Measurements from ENCODE around the gene SUMO3.
"Not testable (repeated sequence)": the region's sequence is repeated elsewhere in the genome, so short reads cannot be mapped to it uniquely, and the experiment has no call there.

Gene SUMO3

GRCh38 chr21:44838951-44839350, 21.1 kb upstream of the SUMO3 start:
- no peak for DNase-seq
- no peaks in the 10 kb centered on the region for H3K36me3 Mint-ChIP-seq
- no peaks in the 10 kb centered on the region for H3K4me1 Mint-ChIP-seq
- H3K9me3 Mint-ChIP-seq = no peaks in the 10 kb centered on the region
- no peak overlapping the region for H3K27ac Mint-ChIP-seq
- CTCF ChIA-PET = no interaction called here
- H3K27me3 Mint-ChIP-seq = peaks cover 45% of the 10 kb centered on the region
- H3K4me3 Mint-ChIP-seq = no peak overlapping the region

- peaks cover 40% of the 10 kb centered on the region for H3K27me3 Mint-ChIP-seq
- no peak overlapping the region for H3K27ac Mint-ChIP-seq
- H3K36me3 Mint-ChIP-seq = no peaks in the 10 kb centered on the region
- no peak for DNase-seq
- CTCF ChIA-PET = no interaction called here
- H3K9me3 Mint-ChIP-seq = no peaks in the 10 kb centered on the region
- no peak overlapping the region for H3K4me3 Mint-ChIP-seq
- H3K4me1 Mint-ChIP-seq = no peaks in the 10 kb centered on the region
These were observed 20.4 kb upstream of the SUMO3 start for GRCh38 chr21:44838039-44838895.

GRCh38 chr21:44837537-44837936, 19.7 kb upstream of the SUMO3 start:
- peaks cover 33% of the 10 kb centered on the region for H3K27me3 Mint-ChIP-seq
- H3K4me3 Mint-ChIP-seq = no peak overlapping the region
- no peaks in the 10 kb centered on the region for H3K4me1 Mint-ChIP-seq
- H3K27ac Mint-ChIP-seq = no peak overlapping the region
- no peak for DNase-seq
- no peaks in the 10 kb centered on the region for H3K36me3 Mint-ChIP-seq
- CTCF ChIA-PET = no interaction called here
- no peaks in the 10 kb centered on the region for H3K9me3 Mint-ChIP-seq

DNA sequence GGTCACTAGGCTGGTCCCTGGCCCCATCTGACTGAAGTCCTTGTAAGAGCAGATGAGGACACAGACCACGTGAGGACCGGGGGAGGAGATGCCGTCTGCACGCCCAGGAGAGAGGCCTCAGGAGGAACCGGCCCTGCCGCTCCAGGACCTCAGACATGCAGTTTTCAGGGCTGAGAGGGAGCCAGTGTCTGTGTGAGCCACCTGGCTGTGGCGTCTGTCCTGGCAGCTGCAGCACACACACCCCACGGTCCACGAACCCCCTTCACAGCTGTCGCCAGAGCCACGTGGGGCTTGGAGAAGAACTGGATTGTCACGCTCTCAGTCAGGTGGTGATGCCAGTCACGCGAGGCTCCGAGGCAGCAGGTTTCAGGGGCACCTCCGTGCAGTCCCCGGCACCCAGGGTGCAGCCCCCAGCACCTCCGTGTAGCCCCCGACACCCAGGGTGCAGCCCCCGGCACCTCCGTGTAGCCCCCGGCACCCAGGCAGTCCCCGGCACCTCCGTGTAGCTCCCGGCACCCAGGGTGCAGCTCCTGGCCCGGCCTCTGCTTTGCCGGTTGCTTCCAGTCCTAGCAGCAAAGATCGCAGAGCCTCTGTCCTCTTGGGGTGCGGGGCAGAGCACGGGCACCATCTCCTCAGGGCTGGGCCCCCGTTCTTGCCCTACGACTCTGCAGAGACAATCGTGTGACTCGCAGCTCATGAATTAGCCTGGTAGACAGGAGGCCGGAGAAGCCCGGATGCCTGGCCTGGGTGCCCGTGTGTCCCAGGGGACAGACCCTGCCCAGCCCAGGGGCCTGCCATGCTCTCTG, 19.0 kb upstream of the SUMO3 start:
- Mint-ChIP-seq H3K36me3 (no peaks in the 10 kb centered on the region), H3K4me3 (no peak overlapping the region), H3K27me3 (peaks cover 26% of the 10 kb centered on the region), H3K4me1 (no peaks in the 10 kb centered on the region), H3K9me3 (no peaks in the 10 kb centered on the region), H3K27ac (no peak overlapping the region)
- CTCF ChIA-PET = no interaction called here
- DNase-seq = no peak

- Mint-ChIP-seq H3K4me3 (no peak overlapping the region), H3K27me3 (peaks cover 26% of the 10 kb centered on the region), H3K4me1 (peaks cover 1% of the 10 kb centered on the region), H3K36me3 (no peaks in the 10 kb centered on the region), H3K27ac (no peak overlapping the region), H3K9me3 (no peaks in the 10 kb centered on the region)
- CTCF ChIA-PET = no interaction called here
- DNase-seq = no peak
These were observed 18.4 kb upstream of the SUMO3 start for GRCh38 chr21:44836349-44836665.

DNA sequence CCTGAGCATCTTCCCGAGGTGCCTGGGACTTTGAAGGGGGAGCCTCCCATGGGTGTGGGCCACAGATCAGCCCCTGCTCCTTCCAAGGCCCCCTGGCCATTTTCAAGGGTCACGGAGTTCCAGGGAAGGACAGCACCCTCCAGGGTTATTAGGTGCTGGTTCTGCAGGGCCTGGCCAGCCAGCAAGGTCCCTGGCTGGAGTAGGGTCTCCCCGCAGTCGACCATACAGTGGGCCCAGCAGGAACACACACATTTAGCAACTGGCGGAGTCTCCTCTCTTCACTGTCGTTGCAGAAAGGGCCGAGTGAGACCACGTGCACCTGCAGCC, 17.7 kb upstream of the SUMO3 start:
- CTCF ChIA-PET = no interaction called here
- peaks cover 5% of the 10 kb centered on the region for H3K4me1 Mint-ChIP-seq
- H3K27ac Mint-ChIP-seq = no peak overlapping the region
- DNase-seq = no peak
- H3K27me3 Mint-ChIP-seq = peaks cover 20% of the 10 kb centered on the region
- no peaks in the 10 kb centered on the region for H3K9me3 Mint-ChIP-seq
- no peak overlapping the region for H3K4me3 Mint-ChIP-seq
- H3K36me3 Mint-ChIP-seq = no peaks in the 10 kb centered on the region

DNA sequence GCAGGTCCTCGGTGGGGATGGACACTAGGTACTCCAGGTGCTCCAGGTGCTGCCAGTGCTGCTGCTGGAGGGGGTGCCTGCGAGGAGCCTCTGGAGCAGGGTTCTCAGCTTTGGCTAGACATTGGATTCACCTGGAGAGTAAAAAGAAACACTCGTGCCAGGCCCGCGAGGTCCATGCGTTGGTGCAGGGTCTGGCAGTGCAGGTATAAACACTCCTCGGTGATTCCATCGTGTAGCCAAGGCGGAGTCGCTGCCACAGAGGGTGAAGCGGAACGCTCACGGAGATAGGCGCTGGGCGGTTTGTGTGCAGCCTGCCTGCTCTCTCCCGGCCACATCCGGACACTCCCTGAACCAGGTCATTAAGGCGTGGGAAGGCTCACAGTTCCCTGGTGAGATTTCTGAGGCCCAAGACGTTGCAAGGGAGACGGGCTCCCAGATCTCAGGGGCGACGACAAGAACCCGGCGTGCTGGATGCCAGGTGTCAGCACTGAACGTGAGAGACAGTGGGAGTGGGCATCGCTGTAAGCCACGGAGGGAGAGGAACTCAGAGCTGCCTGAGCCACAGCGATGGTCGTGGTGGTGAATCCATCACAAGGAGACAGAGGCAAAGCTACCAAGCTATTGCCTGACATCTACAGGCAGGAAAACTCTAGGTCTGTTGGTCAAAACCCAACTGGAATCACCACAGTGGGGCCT, 17.2 kb upstream of the SUMO3 start:
- CTCF ChIA-PET = no interaction called here
- no peaks in the 10 kb centered on the region for H3K36me3 Mint-ChIP-seq
- H3K4me1 Mint-ChIP-seq = peaks cover 5% of the 10 kb centered on the region
- no peak overlapping the region for H3K27ac Mint-ChIP-seq
- peaks cover 15% of the 10 kb centered on the region for H3K27me3 Mint-ChIP-seq
- no peak overlapping the region for H3K4me3 Mint-ChIP-seq
- DNase-seq = no peak
- peaks cover 2% of the 10 kb centered on the region for H3K9me3 Mint-ChIP-seq

DNA sequence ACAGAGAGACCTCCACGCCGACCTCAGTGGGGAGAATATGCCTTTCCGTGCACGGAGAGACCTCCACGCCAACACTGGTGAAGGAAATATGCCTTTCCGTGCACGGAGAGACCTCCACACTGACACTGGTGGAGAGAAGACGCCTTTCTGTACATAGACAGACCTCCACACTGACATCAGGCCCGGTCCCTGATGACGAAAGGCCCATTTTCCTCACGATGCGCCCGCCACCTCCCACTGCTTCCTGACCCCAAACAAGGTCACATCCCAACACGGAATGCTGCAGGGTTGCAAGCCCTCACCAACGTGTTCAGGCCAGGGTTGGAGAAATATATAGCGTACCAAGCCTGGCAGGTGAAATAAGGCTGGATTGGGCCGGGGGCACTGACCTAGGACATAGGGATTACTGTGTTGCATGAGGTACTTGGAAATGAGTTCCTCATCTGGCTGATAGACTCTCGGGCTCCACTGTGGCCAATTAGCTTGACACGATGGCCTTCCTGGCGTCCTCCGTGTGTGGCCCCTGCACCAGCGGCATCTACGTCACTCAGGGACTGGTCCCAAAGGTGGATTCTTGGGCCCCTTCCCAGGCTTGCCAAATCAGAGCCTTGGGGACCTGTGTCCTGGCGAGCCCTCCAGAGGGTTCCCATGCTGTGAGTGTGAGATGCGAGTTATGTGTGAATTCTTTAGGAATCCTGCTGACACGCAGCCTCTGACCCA, 16.5 kb upstream of the SUMO3 start:
- Mint-ChIP-seq H3K27me3 (peaks cover 21% of the 10 kb centered on the region), H3K4me3 (no peak overlapping the region), H3K9me3 (peaks cover 7% of the 10 kb centered on the region), H3K4me1 (peaks cover 5% of the 10 kb centered on the region), H3K27ac (no peak overlapping the region), H3K36me3 (no peaks in the 10 kb centered on the region)
- no peak for DNase-seq
- CTCF ChIA-PET = no interaction called here

GRCh38 chr21:44833663-44834062, 15.8 kb upstream of the SUMO3 start:
- DNase-seq = no peak
- Mint-ChIP-seq H3K4me3 (no peak overlapping the region), H3K4me1 (peaks cover 5% of the 10 kb centered on the region), H3K27me3 (peaks cover 25% of the 10 kb centered on the region), H3K9me3 (peaks cover 12% of the 10 kb centered on the region), H3K36me3 (no peaks in the 10 kb centered on the region), H3K27ac (no peak overlapping the region)
- CTCF ChIA-PET = no interaction called here

GRCh38 chr21:44832516-44833255, 14.8 kb upstream of the SUMO3 start:
- DNase-seq, H3K36me3 Mint-ChIP-seq, H3K4me3 Mint-ChIP-seq, H3K4me1 Mint-ChIP-seq, CTCF ChIA-PET, H3K27ac Mint-ChIP-seq: not testable (repeated sequence)
- Mint-ChIP-seq H3K9me3 (peaks cover 22% of the 10 kb centered on the region), H3K27me3 (peaks cover 34% of the 10 kb centered on the region)

DNA sequence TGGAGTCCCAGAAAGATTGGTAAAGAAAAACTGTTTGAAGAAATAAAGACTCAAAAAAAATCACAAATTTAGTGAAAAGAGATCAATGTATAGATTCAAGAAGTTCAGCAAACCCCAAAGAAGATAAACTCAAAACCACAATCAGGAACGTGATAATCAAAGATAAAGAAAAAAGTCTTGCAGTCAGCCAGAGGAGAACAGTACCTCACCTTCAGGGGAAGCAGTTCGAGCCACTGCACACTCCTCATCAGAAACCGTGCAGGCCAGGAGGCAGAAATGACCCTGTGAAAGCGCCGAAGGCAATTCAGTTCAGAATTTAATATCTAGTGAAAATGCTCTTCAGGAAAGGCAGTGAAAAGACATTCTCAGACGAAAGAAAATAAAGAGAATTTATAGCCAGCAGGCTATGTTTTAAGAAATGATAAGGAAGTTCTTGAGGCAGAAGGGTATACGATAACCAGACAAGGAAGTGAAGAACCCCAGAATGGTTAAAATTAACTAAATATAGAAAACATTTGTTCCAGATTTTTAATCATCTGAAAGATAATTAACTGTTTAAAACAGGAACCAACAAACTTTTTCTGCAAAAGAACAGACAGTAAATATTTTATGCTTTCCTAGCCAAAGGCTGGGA, 13.5 kb upstream of the SUMO3 start:
- H3K36me3 Mint-ChIP-seq = peaks cover 7% of the 10 kb centered on the region
- peaks cover 30% of the 10 kb centered on the region for H3K9me3 Mint-ChIP-seq
- no peak for DNase-seq
- no peak overlapping the region for H3K27ac Mint-ChIP-seq
- H3K4me1 Mint-ChIP-seq = peaks cover 5% of the 10 kb centered on the region
- CTCF ChIA-PET = no interaction called here
- H3K27me3 Mint-ChIP-seq = peaks cover 42% of the 10 kb centered on the region
- no peak overlapping the region for H3K4me3 Mint-ChIP-seq

GRCh38 chr21:44829507-44830092, 11.7 kb upstream of the SUMO3 start:
- no peak for DNase-seq
- Mint-ChIP-seq H3K9me3 (peaks cover 30% of the 10 kb centered on the region), H3K36me3 (peaks cover 7% of the 10 kb centered on the region), H3K4me3 (no peak overlapping the region), H3K27me3 (peaks cover 40% of the 10 kb centered on the region), H3K27ac (no peak overlapping the region), H3K4me1 (peaks cover 5% of the 10 kb centered on the region)
- CTCF ChIA-PET = no interaction called here

DNA sequence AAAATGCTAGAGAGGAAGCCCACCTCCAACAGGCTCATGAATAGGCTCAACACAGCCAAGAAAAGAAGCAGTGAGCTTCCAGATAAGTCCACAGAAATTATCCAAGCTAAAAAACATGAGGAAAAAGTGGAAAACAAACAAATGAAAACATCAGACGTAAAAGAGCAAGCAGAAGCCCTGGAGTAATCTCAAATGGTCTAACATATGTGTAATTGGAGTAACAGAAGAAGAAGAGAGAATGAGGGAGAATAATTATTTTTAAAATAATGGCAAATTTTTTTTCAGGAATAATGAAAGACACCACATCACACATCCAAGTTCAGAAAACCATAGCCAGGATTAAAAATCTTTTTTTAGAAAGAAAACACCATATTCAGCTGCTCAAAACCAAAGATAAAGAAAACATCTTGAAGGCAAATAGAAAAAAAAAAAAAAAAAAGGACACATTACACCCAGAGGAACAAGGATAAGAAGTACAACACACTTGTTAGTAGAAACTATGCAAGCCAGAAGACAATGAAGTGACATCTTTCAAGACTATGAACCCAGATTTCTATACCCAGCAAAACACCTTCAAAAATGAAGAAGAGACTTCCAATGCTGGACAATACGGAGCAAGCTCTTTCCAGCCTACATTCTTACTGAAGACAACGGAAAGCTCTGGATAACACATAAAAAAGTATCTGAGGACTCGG, 10.6 kb upstream of the SUMO3 start:
- Mint-ChIP-seq H3K9me3 (peaks cover 33% of the 10 kb centered on the region), H3K4me3 (no peak overlapping the region), H3K27me3 (peaks cover 35% of the 10 kb centered on the region), H3K36me3 (peaks cover 10% of the 10 kb centered on the region), H3K27ac (no peak overlapping the region), H3K4me1 (peaks cover 5% of the 10 kb centered on the region)
- no peak for DNase-seq
- CTCF ChIA-PET = no interaction called here

Measured in activated naive CD4-positive, alpha-beta T cell treated with anti-CD3 and anti-CD28 coated beads, Interleukin-2, amount 10 ng/mL, durations not matched to agents 7 days and 5 days (primary cell).